Thoracic aorta (tissue), 2 donors: ENCODE measurements around the gene ZNF574. TPM values are rescaled to one million over a fixed set of nuclear protein-coding genes. Genes with fewer than 3 reads are reported as not detected.

Experiments
- ATAC-seq: fragments of 150-250 bp; one replicate; pipeline ENCODE4 v1.8.0; 2017; ENCODE audit warnings: low read depth; ENCODE audit not compliant: insufficient number of reproducible peaks, low FRiP score
- DNase-seq: peaks from one replicate; pipeline ENCODE4 v3.0.0-alpha.2; 2020; ENCODE audit warnings: low spot score
- H3K27ac ChIP-seq, 2 donors: fragments of 200-600 bp; sonication (generic); 1 replicate in 1 of 2; 2 replicates in 1 of 2; pipeline ENCODE4 v1.5.1; 2016; ENCODE audit warnings: mild to moderate bottlenecking in 2 of 2, moderate library complexity in 2 of 2
- H3K27me3 ChIP-seq: fragments of 200-600 bp; sonication (generic); replicated peaks from 2 replicates; pipeline ENCODE4 v1.6.0; 2016; ENCODE audit warnings: mild to moderate bottlenecking; ENCODE audit not compliant: insufficient read depth
- H3K36me3 ChIP-seq: fragments of 200-600 bp; sonication (generic); one replicate; pipeline ENCODE4 v1.5.1; 2016
- H3K4me1 ChIP-seq, 2 donors: fragments of 200-600 bp; sonication (generic); 1 replicate in 1 of 2; 2 replicates in 1 of 2; pipeline versions ENCODE4 v1.5.1 to v1.6.0; 2016; ENCODE audit warnings: low read depth in 2 of 2, mild to moderate bottlenecking in 1 of 2; ENCODE audit not compliant: control insufficient read depth in 1 of 2
- H3K4me3 ChIP-seq: fragments of 200-600 bp; sonication (generic); 2 replicates; pipeline ENCODE4 v1.5.1; 2016; ENCODE audit warnings: mild to moderate bottlenecking
- H3K9me3 ChIP-seq: fragments of 200-600 bp; sonication (generic); 2 replicates; pipeline ENCODE4 v1.5.1; 2016
- total RNA-seq, 2 donors: library from RNA; depleted of rRNA; stranded (reverse); fragments of >200 nt; gene quantifications; one replicate each; pipeline versions ENCODE4 v1.1.0 to v1.2.3, GENCODE V29; 2016
- TF ChIP-seq, protein P1 (sequence below): fragments of 200-600 bp; sonication (generic); IDR thresholded peaks from one replicate; pipeline ENCODE4 v1.5.1; 2019; ENCODE audit warnings: antibody characterized with exemption

Gene ZNF574
- total RNA-seq, 2 donors from 2014 or later: 20.4 to 24.2 TPM

DNA sequence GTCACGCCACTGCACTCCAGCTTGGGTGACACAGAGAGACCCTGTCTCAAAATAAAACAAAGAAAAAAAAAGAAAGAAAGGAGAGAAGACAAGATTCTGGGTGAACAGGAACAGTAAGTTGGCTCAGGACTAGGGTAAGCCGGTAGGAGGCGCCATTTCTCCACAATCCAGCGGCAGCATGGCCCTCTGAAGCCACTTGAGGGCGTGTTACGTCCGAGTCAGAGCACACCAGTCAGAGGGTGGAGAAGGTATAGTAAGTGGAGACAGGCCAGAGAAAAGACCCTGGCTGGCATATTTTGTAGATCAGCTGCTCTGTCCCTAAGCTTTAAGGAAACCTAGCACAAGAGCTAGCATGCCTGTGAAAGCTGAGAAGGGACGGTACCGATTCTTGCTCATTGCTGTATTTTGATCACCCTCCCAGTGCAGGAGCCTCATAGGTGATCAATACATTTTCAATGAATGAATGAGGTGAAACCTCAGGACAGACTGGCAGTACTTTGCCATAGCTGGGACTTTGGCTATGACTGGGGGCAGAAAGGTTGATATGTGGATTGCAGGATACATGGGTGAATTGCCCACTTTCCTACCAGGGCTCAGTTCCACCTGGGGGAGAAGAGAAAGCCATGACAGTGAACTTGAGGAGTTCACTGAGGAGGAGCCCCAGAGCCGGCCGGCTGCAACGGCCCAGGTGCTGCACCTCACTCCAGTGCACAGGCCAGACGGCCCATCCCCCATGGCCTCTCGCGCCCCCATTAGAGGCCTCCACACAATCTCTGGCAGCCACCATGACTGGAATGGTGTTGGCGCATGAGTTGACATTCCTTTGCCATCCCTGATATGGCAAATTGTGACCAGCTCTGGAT lies 32.8 kb downstream of the ZNF574 start:
- ATAC-seq: no peak
- no peaks in the 10 kb centered on the region for H3K9me3 ChIP-seq
- H3K36me3 ChIP-seq: no peaks in the 10 kb centered on the region
- TF ChIP-seq, protein P1, sequence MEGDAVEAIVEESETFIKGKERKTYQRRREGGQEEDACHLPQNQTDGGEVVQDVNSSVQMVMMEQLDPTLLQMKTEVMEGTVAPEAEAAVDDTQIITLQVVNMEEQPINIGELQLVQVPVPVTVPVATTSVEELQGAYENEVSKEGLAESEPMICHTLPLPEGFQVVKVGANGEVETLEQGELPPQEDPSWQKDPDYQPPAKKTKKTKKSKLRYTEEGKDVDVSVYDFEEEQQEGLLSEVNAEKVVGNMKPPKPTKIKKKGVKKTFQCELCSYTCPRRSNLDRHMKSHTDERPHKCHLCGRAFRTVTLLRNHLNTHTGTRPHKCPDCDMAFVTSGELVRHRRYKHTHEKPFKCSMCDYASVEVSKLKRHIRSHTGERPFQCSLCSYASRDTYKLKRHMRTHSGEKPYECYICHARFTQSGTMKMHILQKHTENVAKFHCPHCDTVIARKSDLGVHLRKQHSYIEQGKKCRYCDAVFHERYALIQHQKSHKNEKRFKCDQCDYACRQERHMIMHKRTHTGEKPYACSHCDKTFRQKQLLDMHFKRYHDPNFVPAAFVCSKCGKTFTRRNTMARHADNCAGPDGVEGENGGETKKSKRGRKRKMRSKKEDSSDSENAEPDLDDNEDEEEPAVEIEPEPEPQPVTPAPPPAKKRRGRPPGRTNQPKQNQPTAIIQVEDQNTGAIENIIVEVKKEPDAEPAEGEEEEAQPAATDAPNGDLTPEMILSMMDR: peak; percentile 71
- peaks cover 5 to 6% of the 10 kb centered on the region in 2 donors for H3K4me1 ChIP-seq
- DNase-seq: no peak
- H3K27ac ChIP-seq: no peak overlapping the region
- H3K4me3 ChIP-seq: no peak overlapping the region
- no peaks in the 10 kb centered on the region for H3K27me3 ChIP-seq

DNA sequence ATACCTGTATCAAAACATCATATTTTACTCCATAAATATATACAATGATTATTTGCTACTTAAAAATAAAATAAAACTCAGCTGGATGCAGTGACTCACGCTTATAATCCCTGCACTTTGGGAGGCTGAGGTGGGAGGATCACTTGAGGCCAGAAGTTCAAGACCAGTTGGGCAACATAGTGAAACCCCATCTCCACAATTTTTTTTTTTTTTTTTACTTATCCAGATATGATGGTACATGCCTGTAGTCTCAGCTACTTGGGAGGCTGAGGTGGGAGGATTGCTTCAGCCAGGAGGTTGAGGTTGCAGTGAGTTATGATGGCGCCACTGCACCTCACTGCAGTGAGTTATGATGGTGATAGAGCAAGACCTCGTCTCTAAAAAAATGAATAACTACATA lies 33.9 kb downstream of the ZNF574 start:
- Histone ChIP-seq H3K4me3 (no peak overlapping the region), H3K4me1 (peaks cover 12 to 13% of the 10 kb centered on the region in 2 donors), H3K9me3 (no peaks in the 10 kb centered on the region), H3K27ac (no peak overlapping the region), H3K27me3 (no peaks in the 10 kb centered on the region), H3K36me3 (no peaks in the 10 kb centered on the region)
- TF ChIP-seq, protein P1: no peak
- ATAC-seq (no peak), DNase-seq (no peak)

DNA sequence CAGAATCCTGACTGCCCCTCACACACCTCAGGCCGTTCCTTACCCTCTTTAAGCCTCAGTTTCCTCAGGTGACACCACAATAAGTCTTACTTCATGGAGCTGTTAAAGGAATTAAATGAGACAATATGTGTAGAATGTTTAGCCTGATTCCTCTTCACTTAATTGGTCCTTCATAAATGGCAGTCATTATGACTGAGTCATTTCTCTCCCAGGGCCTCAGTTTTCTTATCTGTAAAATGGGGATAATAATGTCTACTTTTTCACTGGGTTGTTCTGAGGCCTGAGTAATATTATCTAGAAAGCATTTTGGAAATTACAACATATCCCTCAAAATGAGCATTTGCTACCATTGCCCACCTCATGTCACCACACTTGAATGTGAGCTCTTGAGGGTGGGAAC lies 34.7 kb downstream of the ZNF574 start:
- peaks cover 12 to 13% of the 10 kb centered on the region in 2 donors for H3K4me1 ChIP-seq
- TF ChIP-seq, protein P1: no peak
- H3K9me3 ChIP-seq: no peaks in the 10 kb centered on the region
- H3K4me3 ChIP-seq: no peak overlapping the region
- DNase-seq (no peak), ATAC-seq (no peak)
- H3K27me3 ChIP-seq: no peaks in the 10 kb centered on the region
- no peak overlapping the region for H3K27ac ChIP-seq
- H3K36me3 ChIP-seq: no peaks in the 10 kb centered on the region

DNA sequence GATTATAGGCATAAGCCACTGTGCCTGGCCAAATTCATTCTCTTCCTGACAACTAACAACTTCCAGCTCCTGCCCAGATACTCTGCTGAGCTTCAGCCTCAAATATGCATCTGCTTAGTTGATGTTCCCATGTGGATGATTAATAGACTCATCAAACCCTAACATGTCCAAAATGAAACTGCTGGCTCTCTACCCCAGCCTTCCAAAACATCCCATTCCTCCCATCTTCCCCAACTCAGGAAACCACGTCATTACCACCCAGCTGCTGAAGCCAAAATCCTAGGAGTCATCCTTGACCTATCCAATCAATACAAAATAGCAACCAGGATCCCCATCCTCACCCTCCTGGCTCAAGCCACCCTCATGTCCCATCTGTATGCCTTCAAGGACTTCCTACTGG lies 35.4 kb downstream of the ZNF574 start:
- H3K4me3 ChIP-seq: no peak overlapping the region
- no peaks in the 10 kb centered on the region for H3K27me3 ChIP-seq
- H3K36me3 ChIP-seq: no peaks in the 10 kb centered on the region
- no peak for ATAC-seq
- H3K9me3 ChIP-seq: no peaks in the 10 kb centered on the region
- TF ChIP-seq, protein P1: no peak
- no peak for DNase-seq
- H3K27ac ChIP-seq: no peak overlapping the region
- peaks cover 12 to 13% of the 10 kb centered on the region in 2 donors for H3K4me1 ChIP-seq

DNA sequence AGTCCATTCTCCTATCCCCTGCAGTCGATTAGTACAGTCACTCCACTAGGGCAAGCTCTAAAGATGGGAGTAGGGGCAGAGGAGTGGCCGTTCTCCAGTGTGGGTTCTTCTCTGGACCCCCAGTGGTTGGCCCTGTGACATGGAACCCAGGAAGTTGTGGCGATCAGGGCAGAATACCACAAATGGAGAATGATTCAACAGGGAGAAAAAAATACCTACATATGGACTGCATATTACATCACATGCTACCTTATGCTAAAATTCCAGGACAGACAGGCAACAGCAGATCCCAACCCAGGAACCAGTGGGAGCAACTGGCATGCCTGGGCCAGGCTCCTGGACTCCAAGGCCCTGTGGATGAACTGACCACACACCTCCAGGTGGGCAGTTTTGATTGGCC lies 35.8 kb downstream of the ZNF574 start:
- ATAC-seq: no peak
- TF ChIP-seq, protein P1: no peak
- no peak overlapping the region for H3K27ac ChIP-seq
- no peaks in the 10 kb centered on the region for H3K27me3 ChIP-seq
- H3K9me3 ChIP-seq: no peaks in the 10 kb centered on the region
- peaks cover 12 to 13% of the 10 kb centered on the region in 2 donors for H3K4me1 ChIP-seq
- H3K4me3 ChIP-seq: no peak overlapping the region
- no peaks in the 10 kb centered on the region for H3K36me3 ChIP-seq
- no peak for DNase-seq
